ENCODE data around the gene NHLH2. TPM values are rescaled to one million over a fixed set of nuclear protein-coding genes. Genes with fewer than 3 reads are reported as not detected.

NHLH2 gene
- total RNA-seq, 2 donors from 2014 or later: not detected

DNA sequence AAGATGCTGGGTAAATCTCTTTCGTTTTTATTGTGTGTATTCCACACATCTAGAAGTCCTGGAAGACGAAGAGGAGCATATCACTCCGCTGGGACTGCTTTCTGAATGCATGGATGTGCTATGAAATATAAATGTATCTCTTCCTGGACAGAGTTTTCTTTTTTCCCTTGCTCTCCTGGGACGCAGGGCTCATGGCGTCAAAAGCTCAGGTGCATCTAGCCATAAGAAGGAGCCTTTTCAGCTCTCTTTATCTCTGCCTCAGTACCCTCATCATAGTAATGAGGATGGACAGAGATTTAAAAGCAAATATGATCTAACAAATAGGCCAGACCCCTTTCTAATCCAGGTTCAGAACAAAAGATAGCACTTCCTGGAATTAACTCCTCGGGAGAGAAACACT, 44.9 kb downstream of the NHLH2 start:
- no peak overlapping the region for H3K27ac ChIP-seq
- DNase-seq (ENCODE audit: low spot score) (no peak), ATAC-seq (ENCODE audit: insufficient number of reproducible peaks, low FRiP score, low read depth) (no peak)
- no peaks in the 10 kb centered on the region for H3K9me3 ChIP-seq
- no peaks in the 10 kb centered on the region for H3K27me3 ChIP-seq (replicated peaks; ENCODE audit: insufficient read depth)
- TF ChIP-seq, protein P1, sequence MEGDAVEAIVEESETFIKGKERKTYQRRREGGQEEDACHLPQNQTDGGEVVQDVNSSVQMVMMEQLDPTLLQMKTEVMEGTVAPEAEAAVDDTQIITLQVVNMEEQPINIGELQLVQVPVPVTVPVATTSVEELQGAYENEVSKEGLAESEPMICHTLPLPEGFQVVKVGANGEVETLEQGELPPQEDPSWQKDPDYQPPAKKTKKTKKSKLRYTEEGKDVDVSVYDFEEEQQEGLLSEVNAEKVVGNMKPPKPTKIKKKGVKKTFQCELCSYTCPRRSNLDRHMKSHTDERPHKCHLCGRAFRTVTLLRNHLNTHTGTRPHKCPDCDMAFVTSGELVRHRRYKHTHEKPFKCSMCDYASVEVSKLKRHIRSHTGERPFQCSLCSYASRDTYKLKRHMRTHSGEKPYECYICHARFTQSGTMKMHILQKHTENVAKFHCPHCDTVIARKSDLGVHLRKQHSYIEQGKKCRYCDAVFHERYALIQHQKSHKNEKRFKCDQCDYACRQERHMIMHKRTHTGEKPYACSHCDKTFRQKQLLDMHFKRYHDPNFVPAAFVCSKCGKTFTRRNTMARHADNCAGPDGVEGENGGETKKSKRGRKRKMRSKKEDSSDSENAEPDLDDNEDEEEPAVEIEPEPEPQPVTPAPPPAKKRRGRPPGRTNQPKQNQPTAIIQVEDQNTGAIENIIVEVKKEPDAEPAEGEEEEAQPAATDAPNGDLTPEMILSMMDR (IDR thresholded peaks at IDR 0.05): no peak
- no peak overlapping the region for H3K4me3 ChIP-seq
- no peaks in the 10 kb centered on the region for H3K4me1 ChIP-seq (ENCODE audit: control insufficient read depth in 1 of 2, low read depth in 2 of 2)
- no peaks in the 10 kb centered on the region for H3K36me3 ChIP-seq

DNA sequence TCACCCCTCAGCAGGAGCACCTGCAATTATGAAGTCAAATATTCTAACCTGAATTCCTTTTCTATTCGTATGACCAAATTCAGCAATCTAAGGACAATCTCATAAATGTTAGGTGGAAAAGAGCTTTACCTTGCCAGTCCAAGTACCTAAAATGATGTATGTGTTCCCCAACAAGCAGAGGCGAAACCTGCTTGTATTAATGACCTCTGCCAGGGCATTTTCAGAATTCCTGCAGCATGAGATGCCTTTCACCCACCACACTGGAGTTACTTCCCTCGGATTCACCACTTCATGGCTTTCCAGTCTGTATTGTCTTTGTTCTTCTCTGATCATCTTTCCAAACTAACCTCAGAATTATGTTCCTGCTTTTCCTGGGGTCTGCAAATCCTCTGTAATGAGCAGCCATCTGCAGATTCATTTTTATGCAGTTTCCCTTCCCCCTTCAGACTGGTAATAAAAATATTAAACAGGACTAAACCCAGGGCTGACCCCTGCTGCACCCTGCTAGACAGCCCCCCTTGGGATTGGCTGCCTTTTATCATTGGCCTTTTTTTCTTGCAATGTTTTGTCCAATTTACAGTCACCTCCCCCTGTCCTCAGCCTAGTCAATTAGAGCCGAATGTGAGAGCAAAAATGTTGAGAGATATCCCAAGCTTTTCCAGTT, 45.8 kb downstream of the NHLH2 start:
- no peak for DNase-seq (ENCODE audit: low spot score)
- Histone ChIP-seq H3K9me3 (no peaks in the 10 kb centered on the region), H3K27ac (no peak overlapping the region), H3K4me1 (ENCODE audit: control insufficient read depth in 1 of 2, low read depth in 2 of 2) (no peaks in the 10 kb centered on the region), H3K4me3 (no peak overlapping the region), H3K36me3 (no peaks in the 10 kb centered on the region), H3K27me3 (replicated peaks; ENCODE audit: insufficient read depth) (no peaks in the 10 kb centered on the region)
- no peak for ATAC-seq (ENCODE audit: insufficient number of reproducible peaks, low FRiP score, low read depth)
- TF ChIP-seq, protein P1 (IDR thresholded peaks at IDR 0.05): no peak

DNA sequence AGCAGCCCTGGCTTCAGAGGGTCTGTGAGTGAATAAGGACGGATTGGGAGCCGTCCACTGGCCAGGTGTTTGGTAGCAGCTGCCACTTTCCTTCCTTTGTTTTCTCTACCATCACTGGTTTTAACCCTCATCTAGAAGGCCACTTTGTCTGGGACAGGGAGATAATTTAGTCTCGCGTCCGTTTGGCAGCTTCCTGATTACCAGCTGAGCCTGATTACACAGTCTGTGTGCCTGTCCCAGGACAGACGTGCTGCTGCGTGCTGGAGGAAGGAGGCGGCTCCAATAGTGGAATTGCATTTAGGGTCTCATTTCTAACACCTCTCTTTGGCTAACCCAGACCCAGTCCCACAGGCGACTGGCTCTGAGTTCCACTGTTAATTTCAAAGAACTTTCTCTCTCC, 47.8 kb downstream of the NHLH2 start:
- Histone ChIP-seq H3K27ac (no peak overlapping the region), H3K9me3 (no peaks in the 10 kb centered on the region), H3K27me3 (replicated peaks; ENCODE audit: insufficient read depth) (no peaks in the 10 kb centered on the region), H3K4me3 (no peak overlapping the region), H3K36me3 (no peaks in the 10 kb centered on the region), H3K4me1 (ENCODE audit: control insufficient read depth in 1 of 2, low read depth in 2 of 2) (no peaks in the 10 kb centered on the region)
- TF ChIP-seq, protein P1 (IDR thresholded peaks at IDR 0.05): no peak
- no peak for DNase-seq (ENCODE audit: low spot score)
- ATAC-seq (ENCODE audit: insufficient number of reproducible peaks, low FRiP score, low read depth): no peak

DNA sequence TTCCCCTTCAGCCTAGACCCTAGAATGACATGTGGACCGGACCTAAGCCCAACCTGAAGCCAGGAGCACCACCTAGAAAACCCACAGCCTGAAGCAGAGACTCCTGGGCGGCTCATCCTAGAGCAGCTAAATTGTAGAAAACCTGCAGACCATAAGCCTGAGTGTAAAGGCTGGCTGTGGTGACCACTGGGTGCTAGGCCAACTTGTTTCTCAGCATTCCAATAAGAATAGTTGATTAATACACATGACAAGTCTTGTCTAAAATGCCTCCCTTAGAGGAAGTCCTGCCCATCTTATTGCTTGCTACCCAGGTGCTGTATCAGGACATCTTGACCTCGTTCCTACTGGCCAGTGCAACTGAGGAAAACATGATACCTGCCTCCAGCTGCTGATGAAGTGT, 49.1 kb downstream of the NHLH2 start:
- TF ChIP-seq, protein P1 (IDR thresholded peaks at IDR 0.05): no peak
- ATAC-seq (ENCODE audit: insufficient number of reproducible peaks, low FRiP score, low read depth): no peak
- no peak overlapping the region for H3K4me3 ChIP-seq
- no peaks in the 10 kb centered on the region for H3K4me1 ChIP-seq (ENCODE audit: control insufficient read depth in 1 of 2, low read depth in 2 of 2)
- no peak for DNase-seq (ENCODE audit: low spot score)
- no peaks in the 10 kb centered on the region for H3K27me3 ChIP-seq (replicated peaks; ENCODE audit: insufficient read depth)
- no peak overlapping the region for H3K27ac ChIP-seq
- no peaks in the 10 kb centered on the region for H3K36me3 ChIP-seq
- peaks cover 7% of the 10 kb centered on the region for H3K9me3 ChIP-seq

DNA sequence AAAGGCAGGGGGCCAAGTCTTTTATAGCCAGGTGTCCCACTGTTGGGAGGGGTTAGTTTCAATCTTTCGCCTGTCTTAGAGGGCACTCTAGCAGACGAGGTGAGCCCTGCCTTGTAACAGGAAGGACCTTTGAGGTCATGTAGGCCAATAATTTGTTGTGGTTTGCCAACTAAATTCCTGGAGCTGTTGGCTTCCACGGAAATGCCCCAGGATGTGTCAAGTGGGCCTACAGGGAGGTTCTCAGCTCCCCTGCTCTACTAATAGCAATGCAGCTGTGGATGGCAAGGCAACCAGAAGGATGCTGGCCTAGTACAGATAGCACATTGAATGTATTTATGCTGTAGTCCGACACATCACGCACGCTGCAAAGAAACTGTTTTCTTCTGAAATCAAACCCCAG, 50.1 kb downstream of the NHLH2 start:
- TF ChIP-seq, protein P1 (IDR thresholded peaks at IDR 0.05): no peak
- no peak overlapping the region for H3K4me3 ChIP-seq
- no peak for ATAC-seq (ENCODE audit: insufficient number of reproducible peaks, low FRiP score, low read depth)
- H3K36me3 ChIP-seq: no peaks in the 10 kb centered on the region
- DNase-seq (ENCODE audit: low spot score): no peak
- H3K27me3 ChIP-seq (replicated peaks; ENCODE audit: insufficient read depth): no peaks in the 10 kb centered on the region
- no peak overlapping the region for H3K27ac ChIP-seq
- no peaks in the 10 kb centered on the region for H3K4me1 ChIP-seq (ENCODE audit: control insufficient read depth in 1 of 2, low read depth in 2 of 2)
- peaks cover 7% of the 10 kb centered on the region for H3K9me3 ChIP-seq

Data from thoracic aorta (tissue), 2 donors.